Measurements from ENCODE around the gene TREML2. TPM values are rescaled to one million over a fixed set of nuclear protein-coding genes. Genes with fewer than 3 reads are reported as not detected.
A peak's percentile ranks its signal among the peaks of the same experiment; 100 is the strongest.
"Not testable (repeated sequence)": the region's sequence is repeated elsewhere in the genome, so short reads cannot be mapped to it uniquely, and the experiment has no call there.

Gene TREML2
- total RNA-seq (2014; rRNA removed; shearing (Covaris generic)), result 0.06 TPM in 1 of 2 replicates, not detected in the other

- Histone ChIP-seq H3K27ac (no peak within 1 kb of the TSS), H3K9me3 (replicated peaks) (no peaks in the 10 kb centered on the region), H3K4me1 (no peaks in the 10 kb centered on the region; the same call in 1 of the 2 replicates), H3K4me3 (no peak within 1 kb of the TSS), H3K27me3 (no peaks in the 10 kb centered on the region), H3K36me3 (no peaks in the 10 kb centered on the region)
- DNase-seq, result no peak
Observed at GRCh38 chr6:41200901-41201763, at the start of gene TREML2. TREML2 (minus strand) TSS chr6:41201149; CDS start chr6:41201008, 141 bp downstream.

DNA sequence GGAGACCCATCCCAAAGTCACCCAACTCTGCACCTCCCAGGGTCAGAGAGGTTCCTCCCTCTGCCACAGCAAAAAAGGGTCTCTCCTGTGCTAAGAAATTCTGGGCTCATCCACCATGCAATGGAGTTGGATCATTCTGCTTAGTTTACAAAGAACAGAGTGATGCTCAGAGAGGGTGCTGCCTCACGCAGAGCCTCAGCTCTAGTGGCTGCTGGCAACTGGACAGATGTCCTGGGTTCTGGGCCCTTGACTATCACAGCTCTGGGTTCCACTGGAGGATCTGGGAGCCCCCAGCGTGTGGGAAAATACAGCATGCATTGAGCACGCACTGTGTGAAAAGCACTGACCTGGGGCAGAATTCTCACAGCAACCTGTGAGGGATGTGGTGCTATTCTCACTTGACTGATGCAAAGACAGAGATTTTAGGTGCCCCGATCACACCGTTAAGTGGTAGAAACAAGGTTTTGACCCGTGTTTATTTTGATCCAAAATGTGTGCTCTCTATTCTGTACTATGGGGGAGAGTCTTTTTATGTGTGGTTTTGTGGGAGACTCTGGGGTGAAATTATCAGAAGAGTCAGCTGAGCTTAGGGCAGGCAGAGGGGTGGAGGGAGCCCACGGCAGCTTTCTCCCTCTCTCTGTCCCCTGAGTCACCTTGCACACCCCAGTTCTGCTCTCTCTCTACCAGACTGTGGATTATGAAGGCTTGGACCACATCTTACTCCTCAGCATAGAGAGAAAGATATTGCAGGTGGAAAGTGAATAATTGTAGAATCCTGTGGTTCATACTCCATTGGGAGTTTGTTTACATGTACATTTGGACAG lies 47.1 kb upstream of the TREML2 start:
- Histone ChIP-seq H3K4me3 (no peak overlapping the region), H3K9me3 (replicated peaks) (0 out of 2 replicates have a peak, but pooled peaks cover 2% of the 10 kb centered on the region), H3K27me3 (no peaks in the 10 kb centered on the region), H3K4me1 (no peaks in the 10 kb centered on the region), H3K36me3 (no peaks in the 10 kb centered on the region), H3K27ac (no peak overlapping the region)
- no peak for DNase-seq

GRCh38 chr6:41247288-41247865 lies 46.4 kb upstream of the TREML2 start:
- Histone ChIP-seq H3K36me3 (no peaks in the 10 kb centered on the region), H3K4me1 (no peaks in the 10 kb centered on the region), H3K27me3 (no peaks in the 10 kb centered on the region), H3K9me3 (replicated peaks) (0 out of 2 replicates have a peak, but pooled peaks cover 2% of the 10 kb centered on the region), H3K4me3 (no peak overlapping the region), H3K27ac (no peak overlapping the region)
- no peak for DNase-seq

GRCh38 chr6:41246529-41246928 lies 45.6 kb upstream of the TREML2 start:
- H3K27me3 ChIP-seq; H3K4me3 ChIP-seq; H3K27ac ChIP-seq; DNase-seq; H3K4me1 ChIP-seq; H3K36me3 ChIP-seq; H3K9me3 ChIP-seq (replicated peaks): not testable (repeated sequence)

DNA sequence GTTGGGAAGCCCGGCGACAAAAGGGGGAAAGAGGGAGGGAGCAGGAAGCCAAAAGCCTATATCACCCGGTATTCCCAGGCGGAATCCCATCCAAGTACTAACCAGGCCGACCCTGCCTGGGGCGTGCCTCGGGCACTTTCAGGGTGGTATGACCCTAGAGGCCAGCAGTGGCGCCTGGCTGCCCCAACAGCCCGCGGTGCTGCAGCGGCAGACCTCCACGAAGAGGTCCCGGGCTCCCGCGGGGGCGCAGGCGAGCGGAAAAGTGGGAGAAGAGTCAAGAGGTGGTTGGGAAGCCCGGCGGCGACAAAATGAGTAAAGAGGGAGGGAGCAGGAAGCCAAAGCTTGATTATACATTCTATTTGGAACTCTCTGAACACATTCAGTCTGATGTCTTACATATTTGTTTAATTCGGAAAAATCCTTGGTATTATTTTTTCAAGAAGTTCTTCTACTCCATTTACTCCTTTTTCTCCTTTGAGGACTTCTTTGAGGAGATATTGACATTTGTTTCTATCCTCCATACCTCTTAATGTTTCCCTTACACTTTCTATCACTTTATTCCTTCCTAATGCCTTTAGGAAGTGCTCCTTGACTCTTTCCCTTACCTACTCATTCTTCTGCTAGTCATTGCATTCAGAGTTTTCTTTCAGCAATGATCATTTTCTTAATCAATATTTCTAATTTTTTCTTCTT lies 38.7 kb upstream of the TREML2 start:
- Histone ChIP-seq H3K27me3 (no peaks in the 10 kb centered on the region), H3K4me3 (peak overlapping the region; percentile 37), H3K9me3 (replicated peaks) (no peaks in the 10 kb centered on the region; the same call in 1 of the 2 replicates), H3K27ac (peak overlapping the region; percentile 42; the same call in 1 of the 2 replicates), H3K4me1 (peaks cover 14% of the 10 kb centered on the region), H3K36me3 (no peaks in the 10 kb centered on the region)
- DNase-seq, result peak; percentile 76 to 87

GRCh38 chr6:41237128-41237527 lies 36.2 kb upstream of the TREML2 start:
- DNase-seq, result no peak
- H3K9me3 ChIP-seq (replicated peaks), result no peaks in the 10 kb centered on the region; the same call in 1 of the 2 replicates
- no peaks in the 10 kb centered on the region for H3K36me3 ChIP-seq
- H3K27me3 ChIP-seq, result no peaks in the 10 kb centered on the region
- peaks cover 14% of the 10 kb centered on the region for H3K4me1 ChIP-seq
- H3K27ac ChIP-seq, result no peak overlapping the region
- H3K4me3 ChIP-seq, result no peak overlapping the region

GRCh38 chr6:41236276-41236675 lies 35.3 kb upstream of the TREML2 start:
- Histone ChIP-seq H3K4me3 (no peak overlapping the region), H3K36me3 (no peaks in the 10 kb centered on the region), H3K27ac (no peak overlapping the region), H3K27me3 (no peaks in the 10 kb centered on the region), H3K9me3 (replicated peaks) (no peaks in the 10 kb centered on the region; the same call in 1 of the 2 replicates), H3K4me1 (peaks cover 14% of the 10 kb centered on the region)
- DNase-seq, result no peak

GRCh38 chr6:41232667-41233066 lies 31.7 kb upstream of the TREML2 start:
- H3K9me3 ChIP-seq (replicated peaks), result no peaks in the 10 kb centered on the region; the same call in 1 of the 2 replicates
- no peak for DNase-seq
- H3K27me3 ChIP-seq, result no peaks in the 10 kb centered on the region
- H3K36me3 ChIP-seq, result no peaks in the 10 kb centered on the region
- H3K27ac ChIP-seq, result no peak overlapping the region
- H3K4me3 ChIP-seq, result no peak overlapping the region
- no peaks in the 10 kb centered on the region for H3K4me1 ChIP-seq

DNA sequence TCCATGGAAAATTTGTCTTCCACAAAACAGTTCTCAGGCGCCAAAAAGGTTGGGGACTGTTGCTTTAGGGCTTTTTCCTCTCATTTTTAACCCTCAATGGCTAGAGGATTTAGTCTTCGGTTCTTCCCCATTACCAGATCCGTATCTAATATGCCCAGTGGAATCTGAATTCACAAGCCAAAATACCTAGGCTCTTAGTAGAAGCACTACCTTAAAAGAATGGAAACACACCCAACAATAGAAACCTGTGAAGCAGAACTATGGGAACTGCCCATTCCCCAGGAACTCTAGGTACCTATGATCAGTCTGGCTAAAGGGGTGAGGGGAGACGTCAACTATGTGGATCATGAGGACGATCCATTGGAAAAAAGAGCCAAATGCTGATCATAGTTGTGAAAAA lies 30.3 kb upstream of the TREML2 start:
- Histone ChIP-seq H3K36me3 (no peaks in the 10 kb centered on the region), H3K4me3 (no peak overlapping the region), H3K27me3 (no peaks in the 10 kb centered on the region), H3K9me3 (replicated peaks) (no peaks in the 10 kb centered on the region; the same call in 1 of the 2 replicates), H3K4me1 (no peaks in the 10 kb centered on the region), H3K27ac (no peak overlapping the region)
- DNase-seq, result no peak

- Histone ChIP-seq H3K4me3 (no peak overlapping the region), H3K36me3 (no peaks in the 10 kb centered on the region), H3K9me3 (replicated peaks) (no peaks in the 10 kb centered on the region), H3K4me1 (no peaks in the 10 kb centered on the region), H3K27me3 (no peaks in the 10 kb centered on the region), H3K27ac (no peak overlapping the region)
- DNase-seq, result no peak
Observed at GRCh38 chr6:41229721-41230120, 28.8 kb upstream of the TREML2 start.

- no peaks in the 10 kb centered on the region for H3K27me3 ChIP-seq
- H3K27ac ChIP-seq, result no peak overlapping the region
- H3K4me3 ChIP-seq, result no peak overlapping the region
- no peaks in the 10 kb centered on the region for H3K4me1 ChIP-seq
- no peaks in the 10 kb centered on the region for H3K9me3 ChIP-seq (replicated peaks)
- no peaks in the 10 kb centered on the region for H3K36me3 ChIP-seq
- peak in 1 of 2 experiments; percentile 18 for DNase-seq
Observed at GRCh38 chr6:41228616-41229015, 27.7 kb upstream of the TREML2 start.

DNA sequence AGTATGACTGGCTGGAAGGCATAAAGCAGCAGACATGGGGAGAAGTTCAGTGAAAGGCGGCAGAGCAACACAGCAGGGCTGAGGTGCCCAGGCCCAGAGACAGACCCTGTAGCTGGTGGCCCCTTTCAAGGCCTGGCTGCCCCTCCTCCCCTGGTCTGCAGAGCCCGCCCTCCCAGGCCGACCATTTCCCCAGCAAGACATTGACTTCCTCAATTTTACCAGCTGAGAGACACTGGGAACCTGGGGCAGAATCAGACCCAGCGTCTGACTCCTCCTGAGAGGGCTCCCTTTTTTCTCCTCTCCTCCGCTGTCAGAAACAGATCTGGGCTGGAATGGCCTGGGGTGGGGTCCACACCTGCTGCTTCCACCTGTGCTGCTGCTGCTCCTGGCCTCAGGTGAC lies 27.1 kb upstream of the TREML2 start, which contains the start of gene TREML4:
TSS of gene TREML4 (plus strand) at position 254 of the 400 bp plus-strand sequence. CDS start at position 333, 79 bp downstream.
- H3K9me3 ChIP-seq (replicated peaks), result no peaks in the 10 kb centered on the region
- H3K36me3 ChIP-seq, result no peaks in the 10 kb centered on the region
- DNase-seq, result no peak
- H3K27ac ChIP-seq, result no peak within 1 kb of the TSS
- no peaks in the 10 kb centered on the region for H3K4me1 ChIP-seq
- no peak within 1 kb of the TSS for H3K4me3 ChIP-seq
- no peaks in the 10 kb centered on the region for H3K27me3 ChIP-seq

DNA sequence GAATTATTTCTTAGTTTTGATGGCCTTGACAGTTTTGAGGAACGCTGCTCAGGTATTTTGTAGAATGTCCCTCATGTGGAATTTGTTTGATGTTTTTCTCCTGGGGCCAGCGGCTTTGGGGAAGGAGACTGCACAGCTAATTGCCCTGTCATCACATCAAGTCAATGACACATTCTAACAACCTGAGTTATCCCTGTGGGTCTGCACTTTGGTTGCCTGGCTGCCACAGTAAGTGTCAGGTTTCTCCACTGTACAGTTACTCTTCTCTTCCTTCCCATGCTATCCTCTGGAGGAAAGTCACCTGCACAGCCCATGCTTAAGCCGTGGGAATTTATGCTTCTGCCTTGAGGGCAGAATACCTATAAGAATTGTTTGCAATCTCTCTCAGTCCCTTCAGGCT lies 25.8 kb upstream of the TREML2 start:
- Histone ChIP-seq H3K9me3 (replicated peaks) (no peaks in the 10 kb centered on the region), H3K4me1 (no peaks in the 10 kb centered on the region), H3K27ac (no peak overlapping the region), H3K4me3 (no peak overlapping the region), H3K36me3 (no peaks in the 10 kb centered on the region), H3K27me3 (no peaks in the 10 kb centered on the region)
- no peak for DNase-seq

- no peak for DNase-seq
- no peaks in the 10 kb centered on the region for H3K36me3 ChIP-seq
- H3K27ac ChIP-seq, result no peak overlapping the region
- H3K9me3 ChIP-seq (replicated peaks), result no peaks in the 10 kb centered on the region
- no peaks in the 10 kb centered on the region for H3K27me3 ChIP-seq
- H3K4me3 ChIP-seq, result no peak overlapping the region
- H3K4me1 ChIP-seq, result no peaks in the 10 kb centered on the region
Observed at GRCh38 chr6:41224800-41225199, 23.9 kb upstream of the TREML2 start.
